Measurements from ENCODE around the gene ORAI3. TPM values are rescaled to one million over a fixed set of nuclear protein-coding genes. Genes with fewer than 3 reads are reported as not detected.
A peak's percentile ranks its signal among the peaks of the same experiment; 100 is the strongest.

The ORAI3 gene
- total and polyA plus RNA-seq, 2 donors (not counting 1 experiment from before 2014, with no cell fraction given) = 41.1 to 74.1 TPM

DNA sequence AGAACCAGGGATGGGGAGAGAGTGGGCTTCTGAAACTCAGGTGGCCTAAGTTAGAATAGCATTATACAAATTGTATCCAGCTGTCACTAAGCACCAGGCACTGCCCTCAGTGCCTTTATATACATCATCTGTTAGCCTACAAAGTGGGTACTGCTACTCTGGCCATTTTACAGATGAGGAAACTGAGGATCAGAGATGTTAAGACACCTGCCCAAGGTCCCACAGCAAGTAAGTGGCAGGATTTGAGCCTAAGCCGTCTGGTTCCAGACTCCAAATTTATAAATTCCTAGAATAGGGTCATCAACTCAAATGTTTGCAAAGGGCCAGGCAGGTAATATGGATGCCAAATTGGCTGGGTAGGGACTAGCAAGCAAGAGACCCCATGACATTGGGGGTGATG, 2.3 kb downstream of the ORAI3 start:
- Histone ChIP-seq H3K4me1 (ENCODE audit: control insufficient read depth, extremely low read depth, insufficient read depth, low read length) (peaks cover 24% of the 10 kb centered on the region), H3K27me3 (ENCODE audit: control insufficient read depth, insufficient read depth, low read length) (no peaks in the 10 kb centered on the region), H3K4me3 (replicated peaks in 1 of 4; ENCODE audit: control extremely low read depth in 1 of 4, insufficient read depth in 1 of 4, low read depth in 3 of 4, low read length in 4 of 4) (no peak overlapping the region), H3K9ac (ENCODE audit: insufficient read depth, low read length) (no peak overlapping the region), H4K20me1 (ENCODE audit: control insufficient read depth, extremely low read depth, insufficient read depth, low read length) (no peaks in the 10 kb centered on the region), H3K27ac (ENCODE audit: insufficient read depth, low read length) (no peak overlapping the region), H3K4me2 (ENCODE audit: extremely low read depth, insufficient read depth, low read length) (peak overlapping the region; percentile 25), H3K36me3 (ENCODE audit: control insufficient read depth, insufficient read depth, low read length) (peaks cover 12% of the 10 kb centered on the region), H3K79me2 (ENCODE audit: control insufficient read depth, insufficient read depth, low read length) (peaks cover 8% of the 10 kb centered on the region), H3K9me3 (ENCODE audit: control insufficient read depth, insufficient read depth, low read depth, low read length) (no peaks in the 10 kb centered on the region), H2AFZ (ENCODE audit: low read length) (no peak overlapping the region)
- no peak for DNase-seq (ENCODE audit: low read depth in 2 of 2)
- no peak for TF ChIP-seq EZH2 (IDR thresholded peaks at IDR 0.05; ENCODE audit: low read length, missing control alignments)
- TF ChIP-seq, protein P1, sequence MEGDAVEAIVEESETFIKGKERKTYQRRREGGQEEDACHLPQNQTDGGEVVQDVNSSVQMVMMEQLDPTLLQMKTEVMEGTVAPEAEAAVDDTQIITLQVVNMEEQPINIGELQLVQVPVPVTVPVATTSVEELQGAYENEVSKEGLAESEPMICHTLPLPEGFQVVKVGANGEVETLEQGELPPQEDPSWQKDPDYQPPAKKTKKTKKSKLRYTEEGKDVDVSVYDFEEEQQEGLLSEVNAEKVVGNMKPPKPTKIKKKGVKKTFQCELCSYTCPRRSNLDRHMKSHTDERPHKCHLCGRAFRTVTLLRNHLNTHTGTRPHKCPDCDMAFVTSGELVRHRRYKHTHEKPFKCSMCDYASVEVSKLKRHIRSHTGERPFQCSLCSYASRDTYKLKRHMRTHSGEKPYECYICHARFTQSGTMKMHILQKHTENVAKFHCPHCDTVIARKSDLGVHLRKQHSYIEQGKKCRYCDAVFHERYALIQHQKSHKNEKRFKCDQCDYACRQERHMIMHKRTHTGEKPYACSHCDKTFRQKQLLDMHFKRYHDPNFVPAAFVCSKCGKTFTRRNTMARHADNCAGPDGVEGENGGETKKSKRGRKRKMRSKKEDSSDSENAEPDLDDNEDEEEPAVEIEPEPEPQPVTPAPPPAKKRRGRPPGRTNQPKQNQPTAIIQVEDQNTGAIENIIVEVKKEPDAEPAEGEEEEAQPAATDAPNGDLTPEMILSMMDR (conservative IDR thresholded peaks at IDR 0.05 in 1 of 2, IDR thresholded peaks at IDR 0.05 in 1 of 2; ENCODE audit: low read depth in 1 of 2, low read length in 2 of 2) = no peak

DNA sequence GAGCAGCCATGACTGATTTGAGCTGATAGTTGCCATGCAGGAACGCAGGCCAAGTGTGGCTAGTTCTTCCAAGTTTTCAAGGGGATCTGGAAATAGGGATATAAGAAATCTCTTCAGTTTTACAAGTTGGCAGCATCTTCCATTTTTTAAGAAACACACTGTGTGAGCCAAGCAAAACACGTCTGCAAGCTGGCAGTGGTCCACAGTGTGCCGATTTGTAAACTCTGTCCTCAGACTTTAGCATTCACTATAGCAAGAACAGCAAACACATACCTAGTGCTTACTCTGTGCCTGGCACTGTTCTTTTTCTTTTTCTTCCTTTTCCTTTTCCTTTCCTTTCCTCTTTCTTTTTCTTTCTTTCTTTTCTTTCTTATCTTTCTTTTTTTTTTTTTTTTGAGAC, 2.9 kb downstream of the ORAI3 start:
- TF ChIP-seq EZH2 (IDR thresholded peaks at IDR 0.05; ENCODE audit: low read length, missing control alignments) = no peak
- TF ChIP-seq, protein P1 (conservative IDR thresholded peaks at IDR 0.05 in 1 of 2, IDR thresholded peaks at IDR 0.05 in 1 of 2; ENCODE audit: low read depth in 1 of 2, low read length in 2 of 2) = no peak
- Histone ChIP-seq H3K4me3 (replicated peaks in 1 of 4; ENCODE audit: control extremely low read depth in 1 of 4, insufficient read depth in 1 of 4, low read depth in 3 of 4, low read length in 4 of 4) (no peak overlapping the region), H3K27me3 (ENCODE audit: control insufficient read depth, insufficient read depth, low read length) (no peaks in the 10 kb centered on the region), H4K20me1 (ENCODE audit: control insufficient read depth, extremely low read depth, insufficient read depth, low read length) (no peaks in the 10 kb centered on the region), H2AFZ (ENCODE audit: low read length) (no peak overlapping the region), H3K9me3 (ENCODE audit: control insufficient read depth, insufficient read depth, low read depth, low read length) (no peaks in the 10 kb centered on the region), H3K79me2 (ENCODE audit: control insufficient read depth, insufficient read depth, low read length) (peaks cover 8% of the 10 kb centered on the region), H3K4me2 (ENCODE audit: extremely low read depth, insufficient read depth, low read length) (no peak overlapping the region), H3K36me3 (ENCODE audit: control insufficient read depth, insufficient read depth, low read length) (peaks cover 11% of the 10 kb centered on the region), H3K9ac (ENCODE audit: insufficient read depth, low read length) (no peak overlapping the region), H3K27ac (ENCODE audit: insufficient read depth, low read length) (no peak overlapping the region), H3K4me1 (ENCODE audit: control insufficient read depth, extremely low read depth, insufficient read depth, low read length) (peaks cover 24% of the 10 kb centered on the region)
- DNase-seq (ENCODE audit: low read depth in 2 of 2) = peak; percentile 56 to 91

DNA sequence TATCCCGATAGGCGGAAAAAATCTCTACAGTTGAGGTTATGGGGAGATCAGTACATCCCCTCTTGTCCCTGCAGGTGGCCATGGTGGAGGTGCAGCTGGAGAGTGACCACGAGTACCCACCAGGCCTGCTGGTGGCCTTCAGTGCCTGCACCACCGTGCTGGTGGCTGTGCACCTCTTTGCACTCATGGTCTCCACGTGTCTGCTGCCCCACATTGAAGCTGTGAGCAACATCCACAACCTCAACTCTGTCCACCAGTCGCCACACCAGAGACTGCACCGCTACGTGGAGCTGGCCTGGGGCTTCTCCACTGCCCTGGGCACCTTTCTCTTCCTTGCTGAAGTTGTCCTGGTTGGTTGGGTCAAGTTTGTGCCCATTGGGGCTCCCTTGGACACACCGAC, 4.2 kb downstream of the ORAI3 start:
- no peak for DNase-seq (ENCODE audit: low read depth in 2 of 2)
- Histone ChIP-seq H3K79me2 (ENCODE audit: control insufficient read depth, insufficient read depth, low read length) (peaks cover 8% of the 10 kb centered on the region), H3K27ac (ENCODE audit: insufficient read depth, low read length) (no peak overlapping the region), H3K9me3 (ENCODE audit: control insufficient read depth, insufficient read depth, low read depth, low read length) (no peaks in the 10 kb centered on the region), H3K27me3 (ENCODE audit: control insufficient read depth, insufficient read depth, low read length) (no peaks in the 10 kb centered on the region), H3K4me3 (replicated peaks in 1 of 4; ENCODE audit: control extremely low read depth in 1 of 4, insufficient read depth in 1 of 4, low read depth in 3 of 4, low read length in 4 of 4) (no peak overlapping the region), H2AFZ (ENCODE audit: low read length) (no peak overlapping the region), H4K20me1 (ENCODE audit: control insufficient read depth, extremely low read depth, insufficient read depth, low read length) (no peaks in the 10 kb centered on the region), H3K9ac (ENCODE audit: insufficient read depth, low read length) (peak overlapping the region; percentile 12), H3K36me3 (ENCODE audit: control insufficient read depth, insufficient read depth, low read length) (peaks cover 7% of the 10 kb centered on the region), H3K4me2 (ENCODE audit: extremely low read depth, insufficient read depth, low read length) (no peak overlapping the region), H3K4me1 (ENCODE audit: control insufficient read depth, extremely low read depth, insufficient read depth, low read length) (peaks cover 21% of the 10 kb centered on the region)
- no peak for TF ChIP-seq EZH2 (IDR thresholded peaks at IDR 0.05; ENCODE audit: low read length, missing control alignments)
- TF ChIP-seq, protein P1 (conservative IDR thresholded peaks at IDR 0.05 in 1 of 2, IDR thresholded peaks at IDR 0.05 in 1 of 2; ENCODE audit: low read depth in 1 of 2, low read length in 2 of 2) = no peak

Measured in fibroblast of lung (primary cell).